ENCODE measurements around the gene SAFB. TPM values are rescaled to one million over a fixed set of nuclear protein-coding genes. Genes with fewer than 3 reads are reported as not detected.
"Not testable (repeated sequence)": the region's sequence is repeated elsewhere in the genome, so short reads cannot be mapped to it uniquely, and the experiment has no call there.

The SAFB gene
- total RNA-seq, 1 experiment from 2014 or later = 135 TPM

GRCh38 chr19:5605362-5605761 lies 17.5 kb upstream of the SAFB start:
- DNase-seq (ENCODE audit: unreplicated experiment) = no peak
- no TSS peak for BruUV-seq (replicated peaks)
- no peaks in the 10 kb centered on the region for H3K4me1 Mint-ChIP-seq (ENCODE audit: insufficient read depth, unreplicated experiment)
- intact Hi-C loops (cut with micrococcal nuclease) = no loop called here
- H3K27ac Mint-ChIP-seq (ENCODE audit: low read depth, unreplicated experiment) = no peak overlapping the region
- ChIA-PET CTCF (interaction anchor here (0.6 kb wide), 1 partner anchor 613 kb away, joined by 3 read pairs; no protein-coding TSS in a partner anchor), POLR2A (interaction anchor here (1.1 kb wide), 1 partner anchor 17 kb away, joined by 3 read pairs; the partner anchor contains the start of genes SAFB and SAFB2)
- H3K9me3 Mint-ChIP-seq (ENCODE audit: unreplicated experiment) = no peaks in the 10 kb centered on the region
- no peak overlapping the region for H3K4me3 Mint-ChIP-seq (ENCODE audit: unreplicated experiment)
- H3K27me3 Mint-ChIP-seq (ENCODE audit: insufficient read depth, unreplicated experiment) = no peaks in the 10 kb centered on the region
- no peak for TF ChIP-seq CTCF (IDR thresholded peaks at IDR 0.05; ENCODE audit: unreplicated experiment)
- H3K36me3 Mint-ChIP-seq (ENCODE audit: insufficient read depth, unreplicated experiment) = peaks cover 100% of the 10 kb centered on the region

- ChIA-PET POLR2A (interaction anchor here (1.0 kb wide), 1 partner anchor 13 kb away, joined by 3 read pairs; no protein-coding TSS in a partner anchor), CTCF (no interaction called here)
- no peaks in the 10 kb centered on the region for H3K4me1 Mint-ChIP-seq (ENCODE audit: insufficient read depth, unreplicated experiment)
- intact Hi-C loops (cut with micrococcal nuclease) = no loop called here
- peak overlapping the region; percentile 8 for H3K27ac Mint-ChIP-seq (ENCODE audit: low read depth, unreplicated experiment)
- no peak for TF ChIP-seq CTCF (IDR thresholded peaks at IDR 0.05; ENCODE audit: unreplicated experiment)
- no peak overlapping the region for H3K4me3 Mint-ChIP-seq (ENCODE audit: unreplicated experiment)
- no peaks in the 10 kb centered on the region for H3K9me3 Mint-ChIP-seq (ENCODE audit: unreplicated experiment)
- no peak for DNase-seq (ENCODE audit: unreplicated experiment)
- no TSS peak for BruUV-seq (replicated peaks)
- no peaks in the 10 kb centered on the region for H3K27me3 Mint-ChIP-seq (ENCODE audit: insufficient read depth, unreplicated experiment)
- H3K36me3 Mint-ChIP-seq (ENCODE audit: insufficient read depth, unreplicated experiment) = peaks cover 95% of the 10 kb centered on the region
Observed at GRCh38 chr19:5607318-5608275, 15.3 kb upstream of the SAFB start.

GRCh38 chr19:5608291-5608690 lies 14.6 kb upstream of the SAFB start:
- H3K27ac Mint-ChIP-seq (ENCODE audit: low read depth, unreplicated experiment) = peak overlapping the region; percentile 8
- H3K4me3 Mint-ChIP-seq (ENCODE audit: unreplicated experiment) = no peak overlapping the region
- H3K27me3 Mint-ChIP-seq (ENCODE audit: insufficient read depth, unreplicated experiment) = no peaks in the 10 kb centered on the region
- BruUV-seq (replicated peaks) = no TSS peak
- intact Hi-C loops (cut with micrococcal nuclease) = no loop called here
- no peak for DNase-seq (ENCODE audit: unreplicated experiment)
- H3K36me3 Mint-ChIP-seq (ENCODE audit: insufficient read depth, unreplicated experiment) = peaks cover 95% of the 10 kb centered on the region
- ChIA-PET CTCF (no interaction called here), POLR2A (interaction anchor here (1.0 kb wide), 1 partner anchor 13 kb away, joined by 3 read pairs; no protein-coding TSS in a partner anchor)
- TF ChIP-seq CTCF (IDR thresholded peaks at IDR 0.05; ENCODE audit: unreplicated experiment) = no peak
- H3K4me1 Mint-ChIP-seq (ENCODE audit: insufficient read depth, unreplicated experiment) = no peaks in the 10 kb centered on the region
- H3K9me3 Mint-ChIP-seq (ENCODE audit: unreplicated experiment) = no peaks in the 10 kb centered on the region

- H3K9me3 Mint-ChIP-seq (ENCODE audit: unreplicated experiment); H3K27me3 Mint-ChIP-seq (ENCODE audit: insufficient read depth, unreplicated experiment); DNase-seq (ENCODE audit: unreplicated experiment); H3K4me3 Mint-ChIP-seq (ENCODE audit: unreplicated experiment); BruUV-seq (replicated peaks); H3K4me1 Mint-ChIP-seq (ENCODE audit: insufficient read depth, unreplicated experiment); CTCF ChIA-PET; intact Hi-C loops (cut with micrococcal nuclease); POLR2A ChIA-PET; H3K27ac Mint-ChIP-seq (ENCODE audit: low read depth, unreplicated experiment): not testable (repeated sequence)
- peaks cover 95% of the 10 kb centered on the region for H3K36me3 Mint-ChIP-seq (ENCODE audit: insufficient read depth, unreplicated experiment)
Observed at GRCh38 chr19:5608766-5609165, 14.1 kb upstream of the SAFB start.

Data from MCF 10A (cell line).